Measurements from ENCODE around the gene ST8SIA6.

ST8SIA6 gene

DNA sequence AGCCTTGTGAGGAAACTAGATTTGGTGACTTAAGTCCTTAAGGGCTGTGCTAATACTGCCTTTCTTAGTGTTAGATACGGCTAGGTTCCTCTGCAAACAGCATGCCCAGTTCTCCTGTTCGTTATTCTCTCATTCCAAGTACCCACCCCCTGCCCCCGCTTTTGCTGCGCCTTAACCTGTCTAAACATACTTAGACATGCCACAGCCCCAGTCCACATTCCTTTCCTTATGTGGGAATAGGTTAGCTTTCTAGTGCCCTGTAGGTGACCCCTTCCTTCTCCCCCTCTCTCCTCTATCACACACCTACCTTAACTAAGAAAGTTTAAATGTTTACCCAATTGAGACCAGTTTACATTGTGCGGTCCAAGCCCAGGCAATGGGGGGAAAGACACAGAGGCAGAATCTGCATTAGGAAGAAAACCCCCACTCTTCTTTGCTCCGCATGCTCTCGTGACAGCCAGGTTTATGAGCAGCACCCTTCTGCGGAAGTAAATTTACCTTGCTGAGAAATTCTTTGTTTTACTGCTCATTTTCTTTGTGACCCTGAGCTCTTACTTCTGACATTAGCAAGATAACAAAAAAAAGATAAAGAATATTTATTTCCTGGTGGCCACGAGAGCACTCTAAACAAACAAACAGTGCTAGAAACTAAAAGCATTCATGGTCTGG is 177.5 kb downstream of the ST8SIA6 start:
- in situ Hi-C loops (cut with HindIII; ENCODE audit: low sequenced_read_pairs) = no loop called here

DNA sequence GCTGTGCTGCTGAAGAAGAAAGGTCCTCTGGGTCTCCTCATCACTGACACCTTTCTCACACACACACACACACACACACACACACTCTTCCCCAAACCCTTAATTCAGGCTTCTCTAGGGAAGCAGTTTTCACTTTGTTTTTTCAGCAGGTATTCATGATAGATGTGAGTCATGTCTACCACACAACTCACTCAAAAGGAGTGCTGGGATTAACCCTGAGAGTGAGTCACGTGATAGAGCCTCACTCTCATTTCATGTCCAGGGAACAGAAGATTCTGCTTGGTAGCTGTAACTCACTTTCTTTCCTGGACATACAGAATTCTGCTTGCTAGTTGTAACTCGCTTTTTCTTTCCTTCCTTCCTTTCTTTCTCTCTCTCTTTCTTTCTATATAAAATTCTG is 181.0 kb downstream of the ST8SIA6 start:
- in situ Hi-C loops (cut with HindIII; ENCODE audit: low sequenced_read_pairs) = no loop called here

DNA sequence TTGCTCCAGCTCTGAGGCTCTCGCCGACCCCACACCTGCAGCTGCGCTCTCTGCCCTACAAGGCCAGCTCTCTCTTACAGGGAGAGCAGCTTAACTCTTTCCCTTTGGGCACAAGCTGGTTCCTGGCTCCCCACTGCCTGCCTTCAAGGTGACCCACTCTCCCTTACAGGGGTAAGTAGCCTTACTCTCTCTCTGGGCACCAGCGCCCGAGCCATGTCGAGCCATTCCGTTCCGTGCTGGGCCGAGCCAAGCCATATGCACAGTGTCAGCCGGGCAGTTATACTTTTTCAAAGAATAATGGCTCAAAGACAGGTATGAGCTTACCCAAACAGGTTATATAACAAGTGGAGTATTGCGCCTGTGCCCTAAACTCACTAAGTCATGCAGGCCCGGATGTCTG is 181.7 kb downstream of the ST8SIA6 start:
- in situ Hi-C loops (cut with HindIII; ENCODE audit: low sequenced_read_pairs) = no loop called here
